ENCODE data around the gene PSD4.

DNA sequence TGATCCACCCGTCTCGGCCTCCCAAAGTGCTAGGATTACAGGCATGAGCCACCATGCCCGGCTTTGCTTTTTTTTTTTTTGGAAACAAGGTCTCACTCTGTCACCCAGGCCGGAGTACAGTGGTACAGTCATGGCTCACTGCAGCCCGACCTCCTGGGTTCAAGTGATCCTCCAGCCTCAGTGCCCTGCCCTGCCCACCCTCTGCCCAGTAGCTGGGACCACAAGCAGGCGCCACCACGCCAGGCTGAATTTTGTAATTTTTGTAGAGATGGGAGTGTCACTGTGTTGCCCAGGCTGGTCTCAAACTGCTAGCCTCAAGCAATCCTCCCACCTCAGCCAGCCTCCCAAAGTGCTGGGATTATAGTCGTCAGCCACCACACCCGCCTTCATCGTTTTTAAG is 11.6 kb upstream of the PSD4 start:
- TF ChIP-seq, protein P1, sequence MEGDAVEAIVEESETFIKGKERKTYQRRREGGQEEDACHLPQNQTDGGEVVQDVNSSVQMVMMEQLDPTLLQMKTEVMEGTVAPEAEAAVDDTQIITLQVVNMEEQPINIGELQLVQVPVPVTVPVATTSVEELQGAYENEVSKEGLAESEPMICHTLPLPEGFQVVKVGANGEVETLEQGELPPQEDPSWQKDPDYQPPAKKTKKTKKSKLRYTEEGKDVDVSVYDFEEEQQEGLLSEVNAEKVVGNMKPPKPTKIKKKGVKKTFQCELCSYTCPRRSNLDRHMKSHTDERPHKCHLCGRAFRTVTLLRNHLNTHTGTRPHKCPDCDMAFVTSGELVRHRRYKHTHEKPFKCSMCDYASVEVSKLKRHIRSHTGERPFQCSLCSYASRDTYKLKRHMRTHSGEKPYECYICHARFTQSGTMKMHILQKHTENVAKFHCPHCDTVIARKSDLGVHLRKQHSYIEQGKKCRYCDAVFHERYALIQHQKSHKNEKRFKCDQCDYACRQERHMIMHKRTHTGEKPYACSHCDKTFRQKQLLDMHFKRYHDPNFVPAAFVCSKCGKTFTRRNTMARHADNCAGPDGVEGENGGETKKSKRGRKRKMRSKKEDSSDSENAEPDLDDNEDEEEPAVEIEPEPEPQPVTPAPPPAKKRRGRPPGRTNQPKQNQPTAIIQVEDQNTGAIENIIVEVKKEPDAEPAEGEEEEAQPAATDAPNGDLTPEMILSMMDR (IDR thresholded peaks at IDR 0.05), result no peak
- TF ChIP-seq POLR2AphosphoS5 (IDR thresholded peaks at IDR 0.05) (no peak), EP300 (IDR thresholded peaks at IDR 0.05) (no peak), POLR2A (IDR thresholded peaks at IDR 0.05) (no peak)
